HG03045 (cell line): ENCODE data around the gene PTPRE.
"Not testable (repeated sequence)": the region's sequence is repeated elsewhere in the genome, so short reads cannot be mapped to it uniquely, and the experiment has no call there.

Experiments used
- ATAC-seq: cut with Tn5 transposase; IDR thresholded peaks from one replicate; pipeline ENCODE4 v1.9.1; 2021; ENCODE audit warnings: mild to moderate bottlenecking, moderate library complexity; ENCODE audit not compliant: unreplicated experiment

PTPRE gene

GRCh38 chr10:127976701-127977356 lies 69.9 kb downstream of the PTPRE start:
- ATAC-seq = no peak

- ATAC-seq = no peak
Observed at GRCh38 chr10:127977357-127978009, 70.6 kb downstream of the PTPRE start.

GRCh38 chr10:127978481-127978880 lies 71.6 kb downstream of the PTPRE start:
- ATAC-seq = no peak

GRCh38 chr10:127979045-127979444 lies 72.1 kb downstream of the PTPRE start:
- no peak for ATAC-seq

- no peak for ATAC-seq
Observed at GRCh38 chr10:127979566-127979965, 72.7 kb downstream of the PTPRE start.

- ATAC-seq = no peak
Observed at GRCh38 chr10:127980898-127981297, 74.0 kb downstream of the PTPRE start.

- no peak for ATAC-seq
Observed at GRCh38 chr10:127982601-127983000, 75.7 kb downstream of the PTPRE start.

GRCh38 chr10:127983344-127984100 lies 76.6 kb downstream of the PTPRE start:
- no peak for ATAC-seq

- ATAC-seq = no peak
Observed at GRCh38 chr10:127984945-127985344, 78.0 kb downstream of the PTPRE start.

- ATAC-seq = no peak
Observed at GRCh38 chr10:127986531-127987466, 79.9 kb downstream of the PTPRE start.

- no peak for ATAC-seq
Observed at GRCh38 chr10:127987467-127988380, 80.8 kb downstream of the PTPRE start.

GRCh38 chr10:127989481-127990012 lies 82.6 kb downstream of the PTPRE start:
- no peak for ATAC-seq

GRCh38 chr10:127990132-127990788 lies 83.4 kb downstream of the PTPRE start:
- not testable (repeated sequence) for ATAC-seq

- ATAC-seq = no peak
Observed at GRCh38 chr10:127990846-127991542, 84.1 kb downstream of the PTPRE start.

- no peak for ATAC-seq
Observed at GRCh38 chr10:127991543-127992255, 84.8 kb downstream of the PTPRE start.

- no peak for ATAC-seq
Observed at GRCh38 chr10:127992376-127992775, 85.5 kb downstream of the PTPRE start.

GRCh38 chr10:127993056-127993690 lies 86.3 kb downstream of the PTPRE start:
- ATAC-seq = no peak
